ENCODE data around the gene GNAT2. TPM values are rescaled to one million over a fixed set of nuclear protein-coding genes. Genes with fewer than 3 reads are reported as not detected.

Gene GNAT2
- total RNA-seq, 2 experiments from 2014 or later, result 0.29 to 0.31 TPM

DNA sequence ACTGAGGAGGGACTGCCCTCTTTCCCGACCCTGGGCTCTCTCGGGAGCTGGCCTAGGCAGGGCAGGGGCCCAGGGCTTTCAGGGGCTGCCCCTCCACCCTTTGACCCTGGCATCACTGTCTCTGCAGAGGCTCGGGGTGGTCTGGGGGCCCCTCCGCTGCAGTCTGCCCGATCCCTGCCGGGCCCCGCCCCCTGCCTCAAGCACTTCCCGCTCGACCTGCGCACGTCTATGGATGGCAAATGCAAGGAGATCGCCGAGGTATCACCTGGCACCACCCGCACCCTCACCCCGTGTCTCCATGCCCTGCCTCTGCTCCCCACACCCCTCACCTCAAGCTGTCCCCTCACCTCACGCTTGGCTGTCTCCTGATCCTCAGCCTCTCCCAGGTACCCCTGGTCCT lies 5.8 kb upstream of the GNAT2 start:
- Mint-ChIP-seq H3K4me3 (no peak overlapping the region), H3K36me3 (peaks cover 24% of the 10 kb centered on the region), H3K9me3 (no peaks in the 10 kb centered on the region), H3K4me1 (ENCODE audit: low read depth) (peaks cover 29% of the 10 kb centered on the region), H3K27me3 (no peaks in the 10 kb centered on the region), H3K27ac (no peak overlapping the region)
- intact Hi-C loops (cut with micrococcal nuclease), result no loop called here
- CTCF ChIA-PET, result interaction anchor here (1.6 to 4.4 kb wide), 2 partner anchors 15 to 79 kb away, joined by 7 to 29 read pairs; no protein-coding TSS in a partner anchor
- no peak for DNase-seq
- POLR2A ChIA-PET, result no interaction called here

DNA sequence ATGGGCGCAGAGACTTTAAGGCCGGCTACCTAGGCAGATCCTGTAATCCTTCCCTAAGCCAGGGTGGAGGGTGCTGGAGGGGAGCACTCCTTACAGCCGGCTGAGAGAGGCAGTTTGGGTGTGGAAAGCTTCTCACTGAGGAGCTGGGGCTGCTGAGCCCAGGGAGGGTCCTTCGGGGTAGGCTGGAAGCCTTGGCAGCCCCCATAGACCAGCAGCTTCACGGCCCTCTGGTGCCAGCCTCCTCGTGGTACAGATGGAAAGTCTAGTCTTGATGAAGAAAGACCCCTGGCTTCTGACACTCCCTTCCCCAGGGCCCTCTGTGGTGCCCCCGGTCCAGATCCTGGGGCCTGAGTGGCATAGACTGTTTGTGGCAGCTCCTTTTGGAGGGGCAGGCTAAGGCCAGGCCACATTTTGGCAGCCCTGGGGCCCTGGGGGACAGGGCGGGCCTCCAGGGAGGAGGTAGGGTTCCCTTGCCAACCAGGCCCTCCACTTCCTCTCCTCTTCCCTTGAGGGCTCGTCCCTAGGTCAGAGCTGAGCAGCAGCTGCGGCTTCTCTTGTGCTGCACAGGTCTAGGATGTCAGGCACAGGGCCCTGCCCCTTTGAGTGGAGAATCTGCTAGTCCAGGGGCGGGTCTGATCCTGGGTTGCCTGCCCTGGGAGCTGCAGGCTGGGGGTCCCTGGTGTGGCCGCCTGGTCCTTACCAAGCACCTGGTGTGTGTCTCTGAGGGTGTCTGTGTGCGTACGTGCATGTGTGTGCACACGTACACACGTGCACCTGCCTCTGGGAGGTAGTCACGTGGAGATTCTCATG lies 5.0 kb upstream of the GNAT2 start:
- ChIA-PET CTCF (interaction anchor here (1.0 to 4.4 kb wide), 5 partner anchors 16 to 360 kb away, joined by 3 to 29 read pairs (median 5); partner anchors contain the start of gene AHCYL1), POLR2A (interaction anchor here (1.2 kb wide), 1 partner anchor 75 kb away, joined by 4 read pairs; no protein-coding TSS in a partner anchor)
- DNase-seq, result no peak
- H3K36me3 Mint-ChIP-seq, result peaks cover 20% of the 10 kb centered on the region
- H3K4me1 Mint-ChIP-seq (ENCODE audit: low read depth), result peaks cover 29% of the 10 kb centered on the region
- intact Hi-C loops (cut with micrococcal nuclease), result loop anchor here (5.0 kb wide), 2 partner anchors 122 to 342 kb away; partner anchors contain the start of gene PSRC1
- no peaks in the 10 kb centered on the region for H3K9me3 Mint-ChIP-seq
- H3K27me3 Mint-ChIP-seq, result no peaks in the 10 kb centered on the region
- no peak overlapping the region for H3K27ac Mint-ChIP-seq
- no peak overlapping the region for H3K4me3 Mint-ChIP-seq

DNA sequence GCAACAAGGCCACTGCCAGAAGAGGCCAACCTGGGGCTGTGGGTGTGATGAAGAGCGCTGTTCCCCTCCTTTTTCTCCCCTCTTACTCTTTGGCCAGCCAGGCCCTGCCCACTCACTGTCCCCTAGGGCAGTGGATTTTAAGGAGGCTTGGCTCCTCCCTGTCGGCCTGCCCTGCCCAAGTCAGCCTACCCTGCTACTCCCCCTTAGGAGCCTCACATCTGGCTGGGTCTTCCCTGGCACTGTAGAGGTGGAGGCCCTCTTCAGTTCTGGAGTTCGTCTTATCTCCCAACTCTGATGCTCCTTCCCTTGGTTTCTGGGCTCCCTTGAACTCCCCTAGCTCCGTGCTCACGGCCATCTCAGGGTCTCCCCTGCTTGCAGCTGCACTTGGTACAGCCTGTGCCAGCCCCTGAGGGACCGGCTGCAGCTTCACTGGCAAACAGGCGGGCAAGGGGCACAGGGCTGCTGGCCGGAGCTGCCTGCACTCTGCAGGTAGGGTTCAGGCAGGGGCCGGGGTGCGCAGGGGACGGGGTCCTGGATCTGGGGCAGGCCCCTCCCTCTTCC lies 4.3 kb upstream of the GNAT2 start:
- H3K4me1 Mint-ChIP-seq (ENCODE audit: low read depth), result peaks cover 35% of the 10 kb centered on the region
- H3K4me3 Mint-ChIP-seq, result no peak overlapping the region
- no peaks in the 10 kb centered on the region for H3K27me3 Mint-ChIP-seq
- CTCF ChIA-PET, result interaction anchor here (1.0 to 4.4 kb wide), 5 partner anchors 17 to 361 kb away, joined by 3 to 29 read pairs (median 5); partner anchors contain the start of gene AHCYL1
- H3K9me3 Mint-ChIP-seq, result no peaks in the 10 kb centered on the region
- POLR2A ChIA-PET, result interaction anchor here (1.2 kb wide), 1 partner anchor 75 kb away, joined by 4 read pairs; no protein-coding TSS in a partner anchor
- H3K27ac Mint-ChIP-seq, result peak overlapping the region; percentile 58
- DNase-seq, result no peak
- intact Hi-C loops (cut with micrococcal nuclease), result loop anchor here (5.0 kb wide), 2 partner anchors 121 to 341 kb away; partner anchors contain the start of gene PSRC1
- peaks cover 18% of the 10 kb centered on the region for H3K36me3 Mint-ChIP-seq

DNA sequence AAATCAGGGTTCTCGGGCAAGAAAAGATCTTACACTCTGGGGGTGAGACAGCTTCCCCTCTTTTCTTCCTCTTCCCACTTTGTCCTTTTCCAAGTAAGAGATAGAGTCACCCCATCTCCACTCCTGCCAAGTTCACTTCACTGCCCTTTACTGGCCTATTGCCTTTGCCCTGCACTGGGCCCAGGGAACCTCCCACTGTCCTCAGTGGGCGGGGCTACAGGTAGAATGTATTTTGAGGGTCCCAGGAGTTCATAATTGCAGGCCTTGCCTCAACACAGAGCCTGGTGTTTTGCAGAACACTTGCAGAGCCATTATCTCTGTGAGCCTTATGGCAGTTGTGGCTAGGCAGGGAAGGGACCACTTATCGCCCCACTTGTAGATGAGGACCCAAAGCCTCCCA lies 3.5 kb upstream of the GNAT2 start:
- Mint-ChIP-seq H3K4me3 (no peak overlapping the region), H3K36me3 (peaks cover 13% of the 10 kb centered on the region), H3K9me3 (no peaks in the 10 kb centered on the region), H3K4me1 (ENCODE audit: low read depth) (peaks cover 38% of the 10 kb centered on the region), H3K27ac (peak overlapping the region; percentile 54), H3K27me3 (no peaks in the 10 kb centered on the region)
- CTCF ChIA-PET, result interaction anchor here (1.2 kb wide), 1 partner anchor 18 kb away, joined by 8 read pairs; no protein-coding TSS in a partner anchor
- intact Hi-C loops (cut with micrococcal nuclease), result loop anchor here (5.0 kb wide), 2 partner anchors 121 to 341 kb away; partner anchors contain the start of gene PSRC1
- POLR2A ChIA-PET, result no interaction called here
- no peak for DNase-seq

DNA sequence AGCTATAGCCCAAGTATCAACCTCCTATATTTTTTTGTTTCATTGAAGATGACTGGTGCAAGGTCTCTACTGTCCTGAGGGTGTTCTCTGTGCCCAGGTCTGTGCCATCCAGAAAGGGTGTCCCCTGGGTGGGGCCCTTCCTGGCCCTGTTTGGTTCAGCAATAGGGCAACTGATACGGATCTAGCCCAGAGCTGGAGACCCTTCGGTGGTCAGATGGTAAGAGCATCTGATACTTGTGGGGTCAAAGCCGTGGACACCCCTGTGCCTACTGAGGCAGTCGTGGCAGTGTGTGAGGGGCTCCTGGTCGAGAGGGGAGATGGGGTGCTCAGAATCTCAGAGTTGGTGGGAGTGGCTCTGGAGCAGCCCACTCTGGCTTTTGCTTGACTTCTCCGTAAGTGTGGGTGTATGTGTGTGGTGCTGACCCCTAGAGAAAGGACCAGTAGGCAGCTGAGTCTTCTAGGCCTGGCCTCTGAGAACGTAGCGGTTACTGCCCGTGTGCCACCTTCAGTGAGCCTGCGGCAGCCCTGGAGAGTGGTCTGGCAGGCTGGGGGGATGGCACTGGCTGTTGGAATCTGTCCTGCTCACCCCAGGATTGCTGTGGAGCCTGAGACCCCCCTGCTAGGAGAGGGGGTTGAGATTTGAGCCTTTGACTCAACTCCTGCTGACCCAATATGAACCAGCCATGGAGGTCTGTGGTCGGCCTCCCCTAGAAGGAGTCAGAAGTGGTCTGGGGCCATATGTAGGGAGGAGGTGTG lies 2.9 kb upstream of the GNAT2 start:
- intact Hi-C loops (cut with micrococcal nuclease), result loop anchor here (5.0 kb wide), 2 partner anchors 120 to 340 kb away; partner anchors contain the start of gene PSRC1
- POLR2A ChIA-PET, result no interaction called here
- no peaks in the 10 kb centered on the region for H3K9me3 Mint-ChIP-seq
- DNase-seq, result no peak
- no peaks in the 10 kb centered on the region for H3K27me3 Mint-ChIP-seq
- peaks cover 44% of the 10 kb centered on the region for H3K4me1 Mint-ChIP-seq (ENCODE audit: low read depth)
- peaks cover 7% of the 10 kb centered on the region for H3K36me3 Mint-ChIP-seq
- peak overlapping the region; percentile 85 for H3K27ac Mint-ChIP-seq
- CTCF ChIA-PET, result interaction anchor here (0.8 to 3.6 kb wide), 4 partner anchors 8 to 132 kb away, joined by 3 to 17 read pairs (median 6); no protein-coding TSS in a partner anchor
- H3K4me3 Mint-ChIP-seq, result peak overlapping the region; percentile 98

DNA sequence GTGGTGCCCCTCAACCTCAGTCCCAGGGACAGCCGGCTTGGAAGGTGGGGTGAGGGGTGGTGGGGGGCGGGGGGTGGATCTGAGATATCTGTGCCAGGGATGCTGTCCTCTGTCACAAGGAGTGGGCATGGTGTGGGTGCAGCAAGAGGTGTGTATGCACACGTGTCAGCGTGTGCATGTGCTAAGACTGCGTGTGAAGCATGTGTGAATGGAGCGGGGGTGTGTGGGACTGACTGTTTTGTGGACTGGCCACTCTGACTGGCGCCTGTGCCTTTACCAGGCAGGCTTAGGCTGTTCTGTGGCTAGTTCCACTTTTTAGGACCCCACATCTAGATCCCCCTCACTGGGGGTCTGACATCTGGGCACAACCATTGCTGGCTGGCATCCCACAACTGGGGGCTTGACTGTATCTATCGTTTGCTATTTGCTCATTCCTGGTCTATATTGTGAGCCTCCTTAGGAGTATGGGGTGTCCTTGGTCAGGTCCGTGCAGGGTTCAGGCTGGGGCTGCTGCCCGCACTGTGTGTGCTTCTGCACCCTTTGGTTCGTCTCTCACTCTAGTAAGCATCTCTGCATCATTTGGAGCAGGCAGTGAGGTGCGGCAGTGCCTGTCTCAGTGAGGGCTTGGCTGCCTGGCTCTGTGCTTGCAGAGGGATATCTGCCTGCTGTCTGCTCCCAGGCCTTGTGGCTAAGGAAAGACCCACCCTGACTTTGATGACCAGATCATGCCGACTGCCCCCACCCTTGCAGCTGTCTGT lies 2.1 kb upstream of the GNAT2 start:
- Mint-ChIP-seq H3K9me3 (no peaks in the 10 kb centered on the region), H3K36me3 (peaks cover 7% of the 10 kb centered on the region), H3K4me3 (peak overlapping the region; percentile 98), H3K27ac (peak overlapping the region; percentile 96), H3K4me1 (ENCODE audit: low read depth) (peaks cover 51% of the 10 kb centered on the region), H3K27me3 (no peaks in the 10 kb centered on the region)
- POLR2A ChIA-PET, result interaction anchor here (2.8 kb wide), 1 partner anchor 73 kb away, joined by 35 read pairs; the partner anchor contains the start of gene GNAI3
- CTCF ChIA-PET, result interaction anchor here (0.8 to 3.6 kb wide), 4 partner anchors 9 to 131 kb away, joined by 3 to 17 read pairs (median 6); no protein-coding TSS in a partner anchor
- peak; percentile 57 for DNase-seq
- intact Hi-C loops (cut with micrococcal nuclease), result loop anchor here (1.0 to 5.0 kb wide), 5 partner anchors 73 to 717 kb away; partner anchors contain the start of genes GNAI3, PSMA5, PSRC1 and RBM15

DNA sequence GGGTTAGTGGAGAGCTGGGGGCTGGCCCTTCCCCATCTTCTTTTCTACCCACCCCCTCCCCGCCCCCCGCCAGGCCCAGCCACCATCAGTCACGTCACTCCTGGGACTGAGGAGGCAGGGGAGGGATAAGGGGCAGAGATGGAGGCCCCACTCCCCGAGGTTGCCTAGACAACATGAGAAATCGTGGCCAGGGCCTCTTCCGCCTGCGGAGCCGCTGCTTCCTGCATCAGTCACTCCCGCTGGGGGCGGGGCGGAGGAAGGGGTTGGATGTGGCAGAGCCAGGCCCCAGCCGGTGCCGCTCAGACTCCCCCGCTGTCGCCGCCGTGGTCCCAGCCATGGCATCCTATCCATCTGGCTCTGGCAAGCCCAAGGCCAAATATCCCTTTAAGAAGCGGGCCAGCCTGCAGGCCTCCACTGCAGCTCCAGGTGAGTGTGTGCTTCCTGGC lies 1.4 kb upstream of the GNAT2 start:
- ChIA-PET POLR2A (interaction anchor here (1.0 to 2.8 kb wide), 3 partner anchors 72 to 137 kb away, joined by 4 to 35 read pairs (median 4); partner anchors contain the start of genes ATXN7L2 and GNAI3), CTCF (interaction anchor here (1.0 to 6.1 kb wide), 6 partner anchors 10 to 414 kb away, joined by 3 to 34 read pairs (median 10); partner anchors contain the start of genes GNAI3 and STRIP1)
- intact Hi-C loops (cut with micrococcal nuclease), result loop anchor here (1.0 to 5.0 kb wide), 5 partner anchors 73 to 718 kb away; partner anchors contain the start of genes GNAI3, PSMA5, PSRC1 and RBM15
- Mint-ChIP-seq H3K27me3 (no peaks in the 10 kb centered on the region), H3K27ac (peak overlapping the region; percentile 96), H3K36me3 (peaks cover 1% of the 10 kb centered on the region), H3K4me3 (peak overlapping the region; percentile 98), H3K4me1 (ENCODE audit: low read depth) (peaks cover 58% of the 10 kb centered on the region), H3K9me3 (no peaks in the 10 kb centered on the region)
- DNase-seq, result peak; percentile 98

DNA sequence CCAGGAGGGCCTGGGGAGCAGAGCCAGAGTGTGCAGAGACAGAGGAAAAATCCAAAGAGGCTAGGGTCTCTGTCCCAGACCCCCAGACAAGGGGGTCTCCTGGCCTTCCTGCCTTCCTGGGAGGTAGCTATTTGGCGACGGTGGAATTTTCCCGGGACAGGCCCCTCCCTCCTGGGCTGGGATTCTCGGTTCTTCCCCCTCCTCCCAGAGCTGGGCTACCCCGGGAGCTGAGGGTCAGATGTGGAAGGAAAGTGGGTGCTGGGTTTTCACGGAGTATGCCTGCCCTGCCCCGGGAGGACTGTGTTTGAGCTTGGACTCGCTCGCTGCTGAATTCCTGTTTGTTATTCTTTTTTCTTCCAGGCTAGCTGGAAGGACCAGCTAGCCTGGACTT lies 980 bp upstream of the GNAT2 start:
- Mint-ChIP-seq H3K9me3 (no peaks in the 10 kb centered on the region), H3K4me1 (ENCODE audit: low read depth) (peaks cover 61% of the 10 kb centered on the region), H3K4me3 (peak overlapping the region; percentile 98), H3K27me3 (no peaks in the 10 kb centered on the region), H3K27ac (peak overlapping the region; percentile 96), H3K36me3 (peaks cover 1% of the 10 kb centered on the region)
- no peak for DNase-seq
- ChIA-PET POLR2A (interaction anchor here (1.0 to 2.8 kb wide), 4 partner anchors 35 to 137 kb away, joined by 4 to 35 read pairs (median 4); partner anchors contain the start of genes ATXN7L2, GNAI3 and GSTM4), CTCF (interaction anchor here (0.7 to 6.1 kb wide), 9 partner anchors 10 to 414 kb away, joined by 3 to 34 read pairs (median 6); partner anchors contain the start of genes GNAI3, PSMA5 and STRIP1)
- intact Hi-C loops (cut with micrococcal nuclease), result loop anchor here (2.0 to 5.0 kb wide), 3 partner anchors 118 to 718 kb away; partner anchors contain the start of genes PSRC1 and RBM15

DNA sequence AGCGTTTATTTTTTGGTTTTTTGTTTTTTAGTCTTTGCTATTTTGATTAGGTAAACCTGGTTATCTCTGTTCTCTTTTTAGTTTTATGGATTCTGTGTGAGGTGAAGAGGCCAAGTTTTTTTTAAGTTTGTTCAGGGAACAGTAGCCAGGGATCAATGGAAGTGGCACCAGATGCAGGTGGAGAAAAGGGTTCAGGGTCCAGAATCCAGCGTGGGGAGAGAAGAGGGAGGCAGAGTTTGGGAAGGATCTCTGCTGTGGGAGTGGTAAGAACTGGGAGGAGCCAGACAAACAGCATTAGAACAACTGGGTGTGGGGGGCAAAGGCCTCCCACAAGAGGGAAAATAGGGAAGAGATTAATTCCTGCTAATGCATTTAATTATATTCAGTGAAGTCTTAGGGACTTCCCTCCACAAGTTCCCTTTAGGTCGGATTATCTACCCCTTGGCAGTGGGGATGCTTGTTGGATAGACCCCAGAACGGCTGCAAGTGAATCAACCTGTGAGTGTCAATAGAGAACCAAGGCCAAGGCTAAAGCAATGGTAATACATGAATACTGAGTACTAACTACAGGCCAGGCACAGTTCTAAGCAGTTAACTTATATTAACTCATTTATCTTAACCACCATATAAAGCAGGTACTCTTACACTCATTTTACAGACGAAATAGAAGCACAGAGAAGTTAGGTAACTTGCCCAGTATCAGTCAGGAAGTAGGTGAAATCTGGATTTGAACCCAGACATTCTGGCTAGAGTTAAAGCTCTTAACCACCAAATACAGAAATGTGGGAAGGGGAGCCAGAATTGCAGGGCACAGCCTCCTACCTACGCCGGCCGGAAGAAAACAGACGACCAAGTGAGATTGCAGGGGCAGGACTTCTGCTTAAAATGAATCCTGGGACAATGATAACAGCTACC lies 498 bp downstream of the GNAT2 start:
- Mint-ChIP-seq H3K9me3 (no peaks in the 10 kb centered on the region), H3K4me3 (peak overlapping the region; percentile 98), H3K36me3 (peaks cover 1% of the 10 kb centered on the region), H3K4me1 (ENCODE audit: low read depth) (peaks cover 59% of the 10 kb centered on the region), H3K27me3 (no peaks in the 10 kb centered on the region), H3K27ac (peak overlapping the region; percentile 96)
- ChIA-PET POLR2A (interaction anchor here (0.8 to 2.8 kb wide), 6 partner anchors 14 to 366 kb away, joined by 3 to 35 read pairs (median 4); partner anchors contain the start of genes AHCYL1, GNAI3 and GSTM4), CTCF (interaction anchor here (0.8 to 6.1 kb wide), 7 partner anchors 12 to 365 kb away, joined by 3 to 34 read pairs (median 6); partner anchors contain the start of genes GNAI3 and PSMA5)
- intact Hi-C loops (cut with micrococcal nuclease), result loop anchor here (2.0 to 5.0 kb wide), 2 partner anchors 20 to 127 kb away; partner anchors contain the start of gene CYB561D1
- no peak for DNase-seq

All from activated CD4-positive, alpha-beta memory T cell treated with anti-CD3 and anti-CD28 coated beads for 36 hours (primary cell).